ENCODE data around the gene ATP5F1B. TPM values are rescaled to one million over a fixed set of nuclear protein-coding genes. Genes with fewer than 3 reads are reported as not detected.
A peak's percentile ranks its signal among the peaks of the same experiment; 100 is the strongest.

Gene ATP5F1B
- total and polyA plus RNA-seq, 2 donors (not counting 1 experiment from before 2014, with no cell fraction given): 613 to 965 TPM

DNA sequence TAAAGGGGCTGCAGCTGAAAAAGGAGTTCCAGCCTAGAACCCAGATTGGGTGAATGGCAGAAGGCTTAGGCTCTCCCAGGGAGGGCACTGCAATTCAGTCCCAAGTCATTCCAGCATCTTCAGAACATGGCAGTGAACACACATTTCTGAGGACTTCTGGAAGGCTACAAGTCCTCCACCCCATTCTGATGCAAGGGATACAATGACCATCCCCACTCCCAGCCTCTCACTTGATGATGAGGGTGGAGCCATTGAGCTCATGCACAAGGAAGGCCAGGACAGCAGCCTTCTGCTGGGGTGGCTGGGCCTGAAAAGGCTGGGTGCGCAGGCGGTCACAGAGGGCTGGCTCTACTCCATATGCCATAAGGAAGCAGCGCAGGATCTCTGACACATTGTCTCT, 41.4 kb downstream of the ATP5F1B start:
- no peak overlapping the region for H2AFZ ChIP-seq (ENCODE audit: low read length)
- no peak overlapping the region for H3K27ac ChIP-seq (ENCODE audit: insufficient read depth, low read length)
- DNase-seq (ENCODE audit: low read depth in 2 of 2): no peak
- no peak overlapping the region for H3K4me2 ChIP-seq (ENCODE audit: extremely low read depth, insufficient read depth, low read length)
- H3K27me3 ChIP-seq (ENCODE audit: control insufficient read depth, insufficient read depth, low read length): no peaks in the 10 kb centered on the region
- peaks cover 44% of the 10 kb centered on the region for H3K36me3 ChIP-seq (ENCODE audit: control insufficient read depth, insufficient read depth, low read length)
- H3K9me3 ChIP-seq (ENCODE audit: control insufficient read depth, insufficient read depth, low read depth, low read length): no peaks in the 10 kb centered on the region
- no peak overlapping the region for H3K4me3 ChIP-seq (replicated peaks in 1 of 4; ENCODE audit: control extremely low read depth in 1 of 4, insufficient read depth in 1 of 4, low read depth in 3 of 4, low read length in 4 of 4)
- H3K79me2 ChIP-seq (ENCODE audit: control insufficient read depth, insufficient read depth, low read length): no peaks in the 10 kb centered on the region
- TF ChIP-seq, protein P1, sequence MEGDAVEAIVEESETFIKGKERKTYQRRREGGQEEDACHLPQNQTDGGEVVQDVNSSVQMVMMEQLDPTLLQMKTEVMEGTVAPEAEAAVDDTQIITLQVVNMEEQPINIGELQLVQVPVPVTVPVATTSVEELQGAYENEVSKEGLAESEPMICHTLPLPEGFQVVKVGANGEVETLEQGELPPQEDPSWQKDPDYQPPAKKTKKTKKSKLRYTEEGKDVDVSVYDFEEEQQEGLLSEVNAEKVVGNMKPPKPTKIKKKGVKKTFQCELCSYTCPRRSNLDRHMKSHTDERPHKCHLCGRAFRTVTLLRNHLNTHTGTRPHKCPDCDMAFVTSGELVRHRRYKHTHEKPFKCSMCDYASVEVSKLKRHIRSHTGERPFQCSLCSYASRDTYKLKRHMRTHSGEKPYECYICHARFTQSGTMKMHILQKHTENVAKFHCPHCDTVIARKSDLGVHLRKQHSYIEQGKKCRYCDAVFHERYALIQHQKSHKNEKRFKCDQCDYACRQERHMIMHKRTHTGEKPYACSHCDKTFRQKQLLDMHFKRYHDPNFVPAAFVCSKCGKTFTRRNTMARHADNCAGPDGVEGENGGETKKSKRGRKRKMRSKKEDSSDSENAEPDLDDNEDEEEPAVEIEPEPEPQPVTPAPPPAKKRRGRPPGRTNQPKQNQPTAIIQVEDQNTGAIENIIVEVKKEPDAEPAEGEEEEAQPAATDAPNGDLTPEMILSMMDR (conservative IDR thresholded peaks at IDR 0.05 in 1 of 2, IDR thresholded peaks at IDR 0.05 in 1 of 2; ENCODE audit: low read depth in 1 of 2, low read length in 2 of 2): no peak
- no peak for TF ChIP-seq EZH2 (IDR thresholded peaks at IDR 0.05; ENCODE audit: low read length, missing control alignments)
- H3K9ac ChIP-seq (ENCODE audit: insufficient read depth, low read length): no peak overlapping the region
- no peaks in the 10 kb centered on the region for H4K20me1 ChIP-seq (ENCODE audit: control insufficient read depth, extremely low read depth, insufficient read depth, low read length)
- H3K4me1 ChIP-seq (ENCODE audit: control insufficient read depth, extremely low read depth, insufficient read depth, low read length): no peaks in the 10 kb centered on the region

DNA sequence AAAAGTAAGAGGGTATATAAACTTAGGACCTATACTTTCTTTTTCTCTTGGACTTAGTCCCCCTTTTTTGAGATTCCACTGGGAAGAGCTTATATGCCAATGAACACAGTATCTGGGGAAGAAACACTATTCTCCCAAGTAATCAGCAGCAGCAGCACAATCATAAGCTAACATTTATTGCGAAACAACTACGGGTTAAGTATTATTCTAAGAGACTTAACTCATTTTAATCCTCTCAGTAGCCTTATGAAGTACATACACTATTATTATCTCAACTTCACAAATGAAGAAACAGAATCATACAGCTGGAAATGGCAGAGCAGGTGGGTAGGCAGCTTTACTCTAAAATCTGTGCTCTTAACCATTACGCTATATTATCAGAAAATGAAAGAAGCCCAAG, 43.5 kb downstream of the ATP5F1B start:
- DNase-seq (ENCODE audit: low read depth in 2 of 2): peak in 1 of 2 donors; percentile 18
- no peak overlapping the region for H3K4me3 ChIP-seq (replicated peaks in 1 of 4; ENCODE audit: control extremely low read depth in 1 of 4, insufficient read depth in 1 of 4, low read depth in 3 of 4, low read length in 4 of 4)
- H3K79me2 ChIP-seq (ENCODE audit: control insufficient read depth, insufficient read depth, low read length): no peaks in the 10 kb centered on the region
- H3K4me2 ChIP-seq (ENCODE audit: extremely low read depth, insufficient read depth, low read length): no peak overlapping the region
- H3K27me3 ChIP-seq (ENCODE audit: control insufficient read depth, insufficient read depth, low read length): no peaks in the 10 kb centered on the region
- H4K20me1 ChIP-seq (ENCODE audit: control insufficient read depth, extremely low read depth, insufficient read depth, low read length): no peaks in the 10 kb centered on the region
- H3K27ac ChIP-seq (ENCODE audit: insufficient read depth, low read length): no peak overlapping the region
- no peaks in the 10 kb centered on the region for H3K9me3 ChIP-seq (ENCODE audit: control insufficient read depth, insufficient read depth, low read depth, low read length)
- TF ChIP-seq, protein P1 (conservative IDR thresholded peaks at IDR 0.05 in 1 of 2, IDR thresholded peaks at IDR 0.05 in 1 of 2; ENCODE audit: low read depth in 1 of 2, low read length in 2 of 2): no peak
- no peak for TF ChIP-seq EZH2 (IDR thresholded peaks at IDR 0.05; ENCODE audit: low read length, missing control alignments)
- H3K9ac ChIP-seq (ENCODE audit: insufficient read depth, low read length): no peak overlapping the region
- H2AFZ ChIP-seq (ENCODE audit: low read length): no peak overlapping the region
- no peaks in the 10 kb centered on the region for H3K4me1 ChIP-seq (ENCODE audit: control insufficient read depth, extremely low read depth, insufficient read depth, low read length)
- peaks cover 50% of the 10 kb centered on the region for H3K36me3 ChIP-seq (ENCODE audit: control insufficient read depth, insufficient read depth, low read length)

DNA sequence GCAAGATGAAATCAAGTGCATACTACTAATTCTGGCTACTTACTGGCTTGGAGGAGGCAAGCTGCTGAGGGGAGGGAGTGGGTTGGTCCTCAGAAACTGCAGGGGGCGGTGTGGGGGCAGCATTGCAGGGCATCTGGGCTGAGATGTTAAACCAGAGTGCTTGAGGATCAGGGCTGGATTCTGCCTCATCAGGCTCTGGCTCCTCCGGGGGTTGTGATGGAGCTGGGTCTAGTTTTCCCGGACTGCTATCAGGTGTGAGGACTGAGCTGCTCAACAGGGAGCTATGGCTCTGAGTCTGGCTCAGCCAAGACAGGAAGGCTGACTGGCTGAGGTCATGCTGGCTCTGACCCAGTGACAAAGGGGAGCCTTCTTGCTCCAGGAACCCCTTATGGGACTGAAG, 44.3 kb downstream of the ATP5F1B start:
- TF ChIP-seq, protein P1 (conservative IDR thresholded peaks at IDR 0.05 in 1 of 2, IDR thresholded peaks at IDR 0.05 in 1 of 2; ENCODE audit: low read depth in 1 of 2, low read length in 2 of 2): peak in 1 of 2 donors; percentile 16
- TF ChIP-seq EZH2 (IDR thresholded peaks at IDR 0.05; ENCODE audit: low read length, missing control alignments): no peak
- Histone ChIP-seq H3K36me3 (ENCODE audit: control insufficient read depth, insufficient read depth, low read length) (peaks cover 50% of the 10 kb centered on the region), H3K27me3 (ENCODE audit: control insufficient read depth, insufficient read depth, low read length) (no peaks in the 10 kb centered on the region), H3K4me3 (replicated peaks in 1 of 4; ENCODE audit: control extremely low read depth in 1 of 4, insufficient read depth in 1 of 4, low read depth in 3 of 4, low read length in 4 of 4) (no peak overlapping the region), H2AFZ (ENCODE audit: low read length) (no peak overlapping the region), H3K79me2 (ENCODE audit: control insufficient read depth, insufficient read depth, low read length) (no peaks in the 10 kb centered on the region), H3K4me1 (ENCODE audit: control insufficient read depth, extremely low read depth, insufficient read depth, low read length) (no peaks in the 10 kb centered on the region), H3K9me3 (ENCODE audit: control insufficient read depth, insufficient read depth, low read depth, low read length) (no peaks in the 10 kb centered on the region), H3K9ac (ENCODE audit: insufficient read depth, low read length) (no peak overlapping the region), H4K20me1 (ENCODE audit: control insufficient read depth, extremely low read depth, insufficient read depth, low read length) (no peaks in the 10 kb centered on the region), H3K4me2 (ENCODE audit: extremely low read depth, insufficient read depth, low read length) (no peak overlapping the region), H3K27ac (ENCODE audit: insufficient read depth, low read length) (no peak overlapping the region)
- DNase-seq (ENCODE audit: low read depth in 2 of 2): no peak
